HepG2 (cell line): Measurements from ENCODE around the gene ZNF786. TPM values are rescaled to one million over a fixed set of nuclear protein-coding genes. Genes with fewer than 3 reads are reported as not detected.

Experiments used
- DNMT1 ChIP-seq: sonication (generic); formaldehyde crosslinking; IDR thresholded peaks from 2 replicates; pipeline ENCODE4 v1.5.1; 2020; ENCODE audit warnings: mild to moderate bottlenecking, missing genetic modification reagents
- PHF21A ChIP-seq: sonication (generic); formaldehyde crosslinking; IDR thresholded peaks from 2 replicates; pipeline ENCODE4 v1.5.0; 2020; ENCODE audit warnings: mild to moderate bottlenecking, missing genetic modification reagents
- SIN3B ChIP-seq: fragments of 150-350 bp; IDR thresholded peaks from 2 replicates; pipeline ENCODE4 v1.6.1; 2014; ENCODE audit warnings: low read length
- TAF1 ChIP-seq: sonication (generic); formaldehyde crosslinking; IDR thresholded peaks from 2 replicates; pipeline ENCODE4 v1.4.0; 2020; ENCODE audit warnings: missing genetic modification reagents
- ZBTB34 ChIP-seq: sonication (generic); formaldehyde crosslinking; IDR thresholded peaks from 2 replicates; pipeline ENCODE4 v1.8.0; 2022; ENCODE audit warnings: mild to moderate bottlenecking, missing genetic modification reagents
- ZFAT ChIP-seq: sonication (generic); formaldehyde crosslinking; conservative IDR thresholded peaks from 2 replicates; pipeline ENCODE4 v1.8.1; 2023; ENCODE audit warnings: missing genetic modification reagents, inconsistent platforms
- ZKSCAN5 ChIP-seq: sonication (generic); formaldehyde crosslinking; IDR thresholded peaks from 2 replicates; pipeline ENCODE4 v1.5.1; 2020; ENCODE audit warnings: mild to moderate bottlenecking, missing genetic modification reagents
- ZNF142 ChIP-seq: sonication (generic); formaldehyde crosslinking; IDR thresholded peaks from 2 replicates; pipeline ENCODE4 v1.4.0; 2020; ENCODE audit warnings: missing genetic modification reagents
- ZNF24 ChIP-seq: fragments of 450-650 bp; IDR thresholded peaks from 2 replicates; pipeline ENCODE4 v1.6.1; 2017; ENCODE audit warnings: antibody characterized with exemption, mild to moderate bottlenecking
- ZNF629 ChIP-seq: sonication (generic); formaldehyde crosslinking; conservative IDR thresholded peaks from 2 replicates; pipeline ENCODE4 v1.5.0; 2020; ENCODE audit warnings: missing genetic modification reagents
- ZNF687 ChIP-seq: sonication (generic); formaldehyde crosslinking; IDR thresholded peaks from 2 replicates; pipeline ENCODE4 v1.5.1; 2020; ENCODE audit warnings: mild to moderate bottlenecking, missing genetic modification reagents, moderate library complexity
- ZNF740 ChIP-seq: sonication (generic); formaldehyde crosslinking; IDR thresholded peaks from 2 replicates; pipeline ENCODE4 v1.4.0; 2020; ENCODE audit warnings: missing genetic modification reagents
- ZNF776 ChIP-seq: sonication (generic); formaldehyde crosslinking; IDR thresholded peaks from 2 replicates; pipeline ENCODE4 v1.4.0; 2020; ENCODE audit warnings: mild to moderate bottlenecking, missing genetic modification reagents
- ZNF879 ChIP-seq: sonication (generic); formaldehyde crosslinking; IDR thresholded peaks from 2 replicates; pipeline ENCODE4 v1.8.1; 2023; ENCODE audit warnings: missing genetic modification reagents
- polyA plus RNA-seq, 8 experiments: library from polyadenylated mRNA; depleted of rRNA in 3 of 8; stranded (reverse) in 7 of 8; unstranded in 1 of 8; fragments of >200 nt; fragmentation: Illumina TruSeq in 4 of 8; extraction: Trizol in 4 of 8; gene quantifications; 2 replicates each; pipeline versions ENCODE4 v1.2.1 to v1.2.3, GENCODE V29; 2011 to 2016; ENCODE audit warnings: low read depth in 4 of 8, missing spikeins in 1 of 8, mixed read lengths in 1 of 8; ENCODE audit not compliant: insufficient read depth in 1 of 8
- total RNA-seq, 5 experiments: library from RNA; depleted of rRNA; stranded (reverse); fragments of >200 nt; fragmentation: Illumina TruSeq; extraction: Trizol; gene quantifications; 2 replicates each; pipeline ENCODE4 v1.2.3, GENCODE V29; 2016; ENCODE audit warnings: low read depth in 1 of 5

ZNF786 gene
- total and polyA plus RNA-seq, 2 of the 13 experiments (the other 11 are each of a cell fraction or from before 2014, with no cell fraction given) = 2.0 to 4.0 TPM

GRCh38 chr7:149126662-149127266, 36.2 kb upstream of the ZNF786 start (continued):
- TF ChIP-seq DNMT1 (CRISPR knock-in tag) (no peak), ZNF879 (peak; percentile 87), ZNF740 (no peak), SIN3B (no peak), PHF21A (CRISPR knock-in tag) (0 out of 2 replicates have a peak, but pooled peaks have one; percentile 1), ZBTB34 (CRISPR knock-in tag) (no peak), ZNF24 (no peak), ZNF776 (CRISPR knock-in tag) (0 out of 2 replicates have a peak, but pooled peaks have one; percentile 9), ZNF687 (CRISPR knock-in tag) (peak; percentile 62), TAF1 (CRISPR knock-in tag) (no peak), ZNF629 (CRISPR knock-in tag) (no peak), ZKSCAN5 (CRISPR knock-in tag) (no peak), ZFAT (CRISPR knock-in tag) (no peak), ZNF142 (CRISPR knock-in tag) (no peak)
